ENCODE data around the gene CFAP99.

The CFAP99 gene

GRCh38 chr4:2412534-2412884 is 6.2 kb upstream of the CFAP99 start:
- no peak for DNase-seq

GRCh38 chr4:2412885-2413716 is 5.7 kb upstream of the CFAP99 start:
- DNase-seq = peak; percentile 89 to 96 (median 94)

GRCh38 chr4:2413821-2414610 is 4.7 kb upstream of the CFAP99 start:
- DNase-seq = peak; percentile 52 to 72 (median 62)

- DNase-seq = no peak
Observed at GRCh38 chr4:2415213-2415612, 3.5 kb upstream of the CFAP99 start.

GRCh38 chr4:2415881-2416563 is 2.7 kb upstream of the CFAP99 start:
- DNase-seq = peak in 1 of 3 donors; percentile 37

- peak; percentile 53 to 73 (median 70) for DNase-seq
Observed at GRCh38 chr4:2416564-2417225, 2.1 kb upstream of the CFAP99 start.

- peak in 2 of 3 donors; percentile 31 to 62 for DNase-seq
Observed at GRCh38 chr4:2417226-2417764, 1.5 kb upstream of the CFAP99 start.

- peak in 2 of 3 donors; percentile 29 to 57 for DNase-seq
Observed at GRCh38 chr4:2417765-2418649, 748 bp upstream of the CFAP99 start, which contains the start of gene ZFYVE28. Gene ZFYVE28, minus strand, starts transcription at chr4:2418645. Its CDS starts 322 bp downstream, at chr4:2418323.

- peak; percentile 76 to 80 (median 77) for DNase-seq
Observed at GRCh38 chr4:2419814-2420213, 1.1 kb downstream of the CFAP99 start.

GRCh38 chr4:2421928-2422327 is 3.2 kb downstream of the CFAP99 start:
- DNase-seq = no peak

GRCh38 chr4:2423066-2423465 is 4.3 kb downstream of the CFAP99 start:
- DNase-seq = no peak

- DNase-seq = no peak
Observed at GRCh38 chr4:2423695-2424094, 4.9 kb downstream of the CFAP99 start.

GRCh38 chr4:2424581-2424980 is 5.8 kb downstream of the CFAP99 start:
- no peak for DNase-seq

- no peak for DNase-seq
Observed at GRCh38 chr4:2425386-2426068, 6.8 kb downstream of the CFAP99 start.

- DNase-seq = no peak
Observed at GRCh38 chr4:2426069-2426397, 7.3 kb downstream of the CFAP99 start.

GRCh38 chr4:2426711-2427275 is 8.0 kb downstream of the CFAP99 start:
- no peak for DNase-seq

GRCh38 chr4:2427383-2428334 is 8.9 kb downstream of the CFAP99 start:
- DNase-seq = no peak

- peak in 2 of 3 donors; percentile 15 to 48 for DNase-seq
Observed at GRCh38 chr4:2428496-2429213, 9.9 kb downstream of the CFAP99 start.

Measured in suppressor macrophage treated with lipopolysaccharide for 1 hour (primary cell).